GM12872 (cell line): ENCODE results near the gene SHF.

Experiments
- TF ChIP-seq, protein P1 (sequence below): IDR thresholded peaks from 3 replicates; pipeline ENCODE4 v1.5.1; 2011; ENCODE audit warnings: low read depth, mild to moderate bottlenecking, low read length, moderate library complexity; ENCODE audit not compliant: insufficient read depth

Gene SHF

DNA sequence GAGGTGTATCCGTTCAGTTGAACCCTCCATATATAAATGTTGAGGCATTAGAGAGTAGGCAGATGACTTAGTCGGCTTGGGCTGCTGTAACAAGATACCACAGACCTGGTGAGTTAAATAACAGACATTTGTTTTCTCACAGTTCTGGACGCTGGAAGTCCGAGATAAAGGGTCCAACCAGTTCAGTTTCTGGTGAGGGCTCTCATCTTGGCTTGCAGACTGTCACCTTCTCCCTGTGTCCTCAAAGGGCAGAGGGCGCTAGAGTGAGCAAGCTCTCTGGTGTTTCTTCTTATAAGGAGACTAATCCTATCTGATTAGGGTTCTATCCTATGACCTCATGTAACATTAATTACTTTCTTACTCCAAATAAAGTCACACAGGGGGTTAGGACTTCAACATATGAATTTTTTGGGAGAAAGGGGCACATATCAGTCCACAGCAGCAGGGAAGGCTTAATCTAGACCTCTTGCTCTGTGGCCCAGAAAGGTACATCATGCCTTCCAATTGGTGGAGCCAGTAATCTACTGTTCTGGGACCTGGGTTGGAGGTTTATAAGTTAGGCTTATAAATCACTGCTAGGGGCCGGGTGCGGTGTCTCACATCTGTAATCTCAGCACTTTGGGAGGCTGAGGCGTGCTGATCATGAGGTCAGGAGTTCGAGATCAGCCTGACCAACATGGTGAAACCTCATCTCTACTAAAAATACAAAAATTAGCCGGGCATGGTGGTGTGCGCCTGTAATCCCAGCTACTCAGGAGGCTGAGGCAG, 37.9 kb upstream of the SHF start:
- TF ChIP-seq, protein P1, sequence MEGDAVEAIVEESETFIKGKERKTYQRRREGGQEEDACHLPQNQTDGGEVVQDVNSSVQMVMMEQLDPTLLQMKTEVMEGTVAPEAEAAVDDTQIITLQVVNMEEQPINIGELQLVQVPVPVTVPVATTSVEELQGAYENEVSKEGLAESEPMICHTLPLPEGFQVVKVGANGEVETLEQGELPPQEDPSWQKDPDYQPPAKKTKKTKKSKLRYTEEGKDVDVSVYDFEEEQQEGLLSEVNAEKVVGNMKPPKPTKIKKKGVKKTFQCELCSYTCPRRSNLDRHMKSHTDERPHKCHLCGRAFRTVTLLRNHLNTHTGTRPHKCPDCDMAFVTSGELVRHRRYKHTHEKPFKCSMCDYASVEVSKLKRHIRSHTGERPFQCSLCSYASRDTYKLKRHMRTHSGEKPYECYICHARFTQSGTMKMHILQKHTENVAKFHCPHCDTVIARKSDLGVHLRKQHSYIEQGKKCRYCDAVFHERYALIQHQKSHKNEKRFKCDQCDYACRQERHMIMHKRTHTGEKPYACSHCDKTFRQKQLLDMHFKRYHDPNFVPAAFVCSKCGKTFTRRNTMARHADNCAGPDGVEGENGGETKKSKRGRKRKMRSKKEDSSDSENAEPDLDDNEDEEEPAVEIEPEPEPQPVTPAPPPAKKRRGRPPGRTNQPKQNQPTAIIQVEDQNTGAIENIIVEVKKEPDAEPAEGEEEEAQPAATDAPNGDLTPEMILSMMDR: no peak

DNA sequence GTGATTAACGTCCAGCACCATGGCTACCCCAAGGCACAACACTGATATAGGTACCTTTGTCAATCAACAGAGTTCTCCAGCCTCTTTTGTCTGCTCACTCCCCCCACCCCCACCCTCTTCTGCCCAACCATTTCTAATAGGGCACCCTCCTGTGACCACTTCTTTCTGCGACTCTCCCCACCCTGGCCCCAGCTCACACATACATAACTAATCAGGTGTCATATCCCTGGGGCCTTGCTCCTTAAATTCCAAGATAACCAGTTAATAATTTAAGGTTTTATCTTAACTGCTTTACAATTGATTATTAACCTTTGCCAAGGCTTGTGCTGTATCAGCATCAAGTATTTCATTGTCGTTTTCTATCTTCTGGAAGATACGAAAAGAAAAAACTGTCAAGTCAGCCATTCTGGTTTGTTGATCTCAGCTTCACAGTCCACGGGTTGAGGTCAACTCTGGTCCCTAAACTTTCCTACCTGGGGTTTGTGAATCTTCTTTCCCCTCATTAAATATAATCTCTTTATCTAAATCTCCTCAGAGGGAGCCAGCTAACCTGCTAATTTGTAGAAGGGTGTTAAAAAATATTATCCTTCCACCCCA, 37.0 kb upstream of the SHF start:
- TF ChIP-seq, protein P1: no peak

DNA sequence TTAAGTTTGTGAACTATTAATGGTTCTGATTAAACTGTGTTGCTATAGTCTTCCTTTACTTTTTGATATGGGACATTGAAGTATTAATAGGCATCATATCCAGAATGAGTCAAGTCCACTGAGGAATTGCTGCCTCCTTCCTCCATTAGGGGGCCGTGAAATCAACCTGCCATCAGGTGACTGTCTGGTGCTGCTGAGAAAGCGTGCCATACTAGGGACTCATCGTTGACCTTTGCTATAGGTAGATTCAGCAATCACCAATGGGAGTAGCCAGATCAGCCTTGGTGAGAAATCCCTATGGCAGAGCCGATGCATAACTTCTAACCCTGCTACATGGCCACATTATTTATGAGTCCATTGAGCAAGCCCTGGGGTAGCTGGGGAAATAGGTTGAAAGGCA, 34.2 kb upstream of the SHF start:
- TF ChIP-seq, protein P1: no peak

DNA sequence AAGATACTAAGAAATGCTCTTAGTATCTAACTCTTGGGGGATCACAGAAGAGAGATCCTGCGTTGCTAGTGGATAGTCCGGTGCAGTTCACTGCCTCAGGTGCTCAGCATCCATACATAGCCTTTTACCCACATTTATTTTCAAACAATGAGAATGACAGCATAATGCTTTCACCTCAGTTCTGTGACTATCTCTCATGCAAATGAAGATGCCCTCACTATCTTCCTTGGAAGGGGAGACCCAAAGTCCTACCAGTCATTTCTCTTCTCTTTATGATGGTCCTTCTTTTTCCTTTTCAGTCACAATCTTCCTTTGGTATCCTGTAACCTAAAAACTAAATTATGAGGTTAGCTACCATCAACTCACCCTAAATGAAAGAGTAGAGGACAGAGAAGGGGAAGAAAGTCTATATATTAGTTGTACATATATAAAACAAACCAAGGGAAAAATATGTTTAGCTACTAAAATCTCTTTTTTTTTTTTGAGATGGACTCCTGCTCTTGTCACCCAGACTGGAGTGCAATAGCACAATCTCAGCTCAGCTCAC, 33.4 kb upstream of the SHF start:
- TF ChIP-seq, protein P1: no peak

DNA sequence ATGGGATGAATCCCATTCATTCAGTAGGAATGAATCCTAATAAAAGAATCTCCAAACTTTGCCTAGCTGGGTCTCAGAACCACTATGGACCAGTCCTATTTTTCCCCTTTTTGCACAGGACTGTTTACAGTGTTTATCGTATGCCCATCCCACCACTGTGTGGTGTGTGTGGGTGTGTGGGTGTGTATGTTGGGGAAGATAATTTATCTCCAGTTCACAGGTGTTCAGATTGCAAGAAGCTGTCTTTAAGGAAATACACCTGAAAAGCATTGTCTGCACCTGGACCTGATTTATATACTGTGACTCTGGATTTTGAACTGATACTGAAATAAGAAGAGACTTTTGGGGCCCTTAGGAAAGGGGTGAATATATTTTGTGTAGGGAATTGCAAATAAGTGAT, 24.7 kb upstream of the SHF start:
- TF ChIP-seq, protein P1: no peak

DNA sequence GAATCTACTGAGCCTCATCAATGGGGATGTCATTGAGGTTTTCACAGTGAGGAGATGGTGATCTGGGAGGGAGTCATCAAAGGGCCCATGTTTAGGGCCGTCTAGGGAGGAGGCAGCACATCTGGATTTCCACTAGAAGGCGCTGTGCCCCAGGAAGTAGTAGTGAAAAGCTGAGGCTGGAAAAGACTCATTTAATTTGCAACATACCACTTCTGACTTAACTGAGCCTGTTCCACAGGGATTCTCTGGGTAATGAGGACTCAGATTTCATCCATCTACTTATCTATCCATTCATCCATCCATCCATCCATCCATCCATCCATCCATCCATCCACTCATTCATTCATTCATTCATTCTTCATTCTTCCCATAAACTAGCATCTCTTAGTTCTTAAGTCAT, 17.4 kb upstream of the SHF start:
- TF ChIP-seq, protein P1: peak; percentile 97

DNA sequence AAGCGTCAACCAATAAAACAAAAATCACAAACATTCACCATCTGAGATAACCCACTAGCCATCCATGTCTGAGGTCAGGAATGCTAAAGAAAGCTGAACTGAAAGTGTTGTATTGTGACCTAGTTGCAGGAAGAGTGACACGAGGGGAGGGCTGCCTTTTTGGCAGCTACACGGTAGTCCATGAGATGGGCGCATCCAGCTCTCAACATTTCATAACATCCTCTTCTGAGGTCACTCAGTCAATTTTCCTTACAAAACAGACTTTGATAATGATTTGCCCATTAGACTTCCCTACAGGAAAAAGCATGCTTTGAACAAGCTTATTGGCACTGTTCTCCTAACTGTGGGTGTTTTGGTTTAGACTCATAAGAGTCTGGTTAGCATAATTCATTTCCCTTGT, 15.4 kb upstream of the SHF start:
- TF ChIP-seq, protein P1: no peak
